ENCODE data around the gene SLC4A5.

DNA sequence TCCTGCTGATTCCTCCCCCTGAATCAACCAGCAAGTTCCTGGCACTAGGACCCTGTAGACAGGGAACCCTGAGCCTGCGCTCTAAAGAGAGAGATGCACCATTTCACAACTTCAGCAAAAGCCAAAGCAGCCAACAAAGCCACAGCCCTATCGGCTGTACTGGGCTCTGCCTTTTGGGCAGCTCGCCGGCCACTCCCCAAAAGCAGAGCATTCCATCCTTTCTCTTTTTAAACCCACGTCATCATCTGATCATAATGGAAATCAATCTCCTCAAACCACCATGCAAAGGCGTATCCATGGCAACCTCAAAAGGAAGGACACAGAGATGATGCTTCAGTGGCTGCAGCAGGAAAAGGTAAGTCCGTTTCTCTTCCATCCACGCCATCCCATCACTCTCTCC is 42.2 kb upstream of the SLC4A5 start:
- TF ChIP-seq CTCF (IDR thresholded peaks at IDR 0.05) (no peak), POLR2A (IDR thresholded peaks at IDR 0.05) (no peak), POLR2AphosphoS5 (IDR thresholded peaks at IDR 0.05) (no peak)

All from prostate gland (tissue), 2 donors.